ENCODE data around the gene PDGFD. TPM values are rescaled to one million over a fixed set of nuclear protein-coding genes. Genes with fewer than 3 reads are reported as not detected.

The PDGFD gene
- total and polyA plus RNA-seq, 2 donors (not counting 1 experiment from before 2014, with no cell fraction given) = 1.3 TPM

DNA sequence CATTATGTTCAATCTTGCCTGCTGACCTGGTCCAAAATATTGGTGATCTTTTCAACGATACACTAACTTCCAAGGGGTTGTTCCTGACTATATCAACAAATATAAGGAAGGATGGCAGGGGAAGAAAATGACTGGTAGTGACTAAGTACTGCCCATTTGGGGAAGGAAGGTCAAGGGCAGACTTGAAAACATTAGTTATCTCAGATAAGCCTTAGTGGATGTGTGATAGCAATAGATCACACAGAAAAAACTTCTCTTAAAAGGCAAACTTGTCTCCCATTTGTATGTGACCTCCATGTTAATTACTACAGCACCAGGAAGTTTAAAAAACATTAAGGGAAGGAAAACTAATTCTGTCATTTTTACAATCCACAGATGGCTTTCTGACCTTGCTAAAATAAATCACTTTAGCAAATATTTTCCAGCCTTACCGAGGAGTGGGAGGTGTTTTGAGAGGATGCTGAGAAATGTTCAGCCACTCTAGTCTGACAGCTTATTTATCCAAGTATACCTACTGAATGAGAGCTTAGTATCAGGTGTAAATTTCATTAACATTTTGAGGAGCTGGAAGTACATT lies 215.7 kb downstream of the PDGFD start:
- peak in 1 of 2 donors; percentile 42 for DNase-seq (ENCODE audit: low read depth in 2 of 2)

DNA sequence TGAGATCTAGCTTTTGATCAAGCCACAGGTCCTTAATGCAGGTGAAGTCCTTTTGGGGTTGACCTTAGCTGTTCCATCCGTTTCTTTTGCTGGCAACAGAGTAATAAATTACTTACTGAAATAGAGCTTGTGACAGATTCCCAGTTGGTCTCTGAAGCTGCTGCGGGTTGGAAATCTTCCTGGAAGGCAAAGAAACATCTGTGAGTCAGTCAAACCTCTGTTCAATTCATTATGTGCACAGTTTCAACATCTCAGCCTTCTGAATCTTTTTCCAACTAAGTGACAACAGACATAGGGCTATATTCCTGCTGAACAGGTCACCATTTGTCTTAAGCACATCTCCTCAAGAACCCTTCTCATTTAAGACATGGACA lies 216.4 kb downstream of the PDGFD start:
- Histone ChIP-seq H3K79me2 (ENCODE audit: control insufficient read depth, insufficient read depth, low read length) (no peaks in the 10 kb centered on the region), H4K20me1 (ENCODE audit: control insufficient read depth, extremely low read depth, insufficient read depth, low read length) (no peaks in the 10 kb centered on the region), H3K4me3 (replicated peaks in 1 of 4; ENCODE audit: control extremely low read depth in 1 of 4, insufficient read depth in 1 of 4, low read depth in 3 of 4, low read length in 4 of 4) (no peak overlapping the region), H3K27ac (ENCODE audit: insufficient read depth, low read length) (no peak overlapping the region), H3K9ac (ENCODE audit: insufficient read depth, low read length) (no peak overlapping the region), H3K9me3 (ENCODE audit: control insufficient read depth, insufficient read depth, low read depth, low read length) (no peaks in the 10 kb centered on the region), H3K4me1 (ENCODE audit: control insufficient read depth, extremely low read depth, insufficient read depth, low read length) (no peaks in the 10 kb centered on the region), H3K4me2 (ENCODE audit: extremely low read depth, insufficient read depth, low read length) (no peak overlapping the region), H2AFZ (ENCODE audit: low read length) (no peak overlapping the region), H3K27me3 (ENCODE audit: control insufficient read depth, insufficient read depth, low read length) (no peaks in the 10 kb centered on the region), H3K36me3 (ENCODE audit: control insufficient read depth, insufficient read depth, low read length) (no peaks in the 10 kb centered on the region)
- peak; percentile 62 to 87 for DNase-seq (ENCODE audit: low read depth in 2 of 2)
- TF ChIP-seq, protein P1, sequence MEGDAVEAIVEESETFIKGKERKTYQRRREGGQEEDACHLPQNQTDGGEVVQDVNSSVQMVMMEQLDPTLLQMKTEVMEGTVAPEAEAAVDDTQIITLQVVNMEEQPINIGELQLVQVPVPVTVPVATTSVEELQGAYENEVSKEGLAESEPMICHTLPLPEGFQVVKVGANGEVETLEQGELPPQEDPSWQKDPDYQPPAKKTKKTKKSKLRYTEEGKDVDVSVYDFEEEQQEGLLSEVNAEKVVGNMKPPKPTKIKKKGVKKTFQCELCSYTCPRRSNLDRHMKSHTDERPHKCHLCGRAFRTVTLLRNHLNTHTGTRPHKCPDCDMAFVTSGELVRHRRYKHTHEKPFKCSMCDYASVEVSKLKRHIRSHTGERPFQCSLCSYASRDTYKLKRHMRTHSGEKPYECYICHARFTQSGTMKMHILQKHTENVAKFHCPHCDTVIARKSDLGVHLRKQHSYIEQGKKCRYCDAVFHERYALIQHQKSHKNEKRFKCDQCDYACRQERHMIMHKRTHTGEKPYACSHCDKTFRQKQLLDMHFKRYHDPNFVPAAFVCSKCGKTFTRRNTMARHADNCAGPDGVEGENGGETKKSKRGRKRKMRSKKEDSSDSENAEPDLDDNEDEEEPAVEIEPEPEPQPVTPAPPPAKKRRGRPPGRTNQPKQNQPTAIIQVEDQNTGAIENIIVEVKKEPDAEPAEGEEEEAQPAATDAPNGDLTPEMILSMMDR (conservative IDR thresholded peaks at IDR 0.05 in 1 of 2, IDR thresholded peaks at IDR 0.05 in 1 of 2; ENCODE audit: low read depth in 1 of 2, low read length in 2 of 2) = no peak
- TF ChIP-seq EZH2 (IDR thresholded peaks at IDR 0.05; ENCODE audit: low read length, missing control alignments) = no peak

More for the DNA sequence above, 215.7 kb downstream of the PDGFD start:
- no peak overlapping the region for H3K9ac ChIP-seq (ENCODE audit: insufficient read depth, low read length)
- H3K4me1 ChIP-seq (ENCODE audit: control insufficient read depth, extremely low read depth, insufficient read depth, low read length) = no peaks in the 10 kb centered on the region
- no peaks in the 10 kb centered on the region for H3K27me3 ChIP-seq (ENCODE audit: control insufficient read depth, insufficient read depth, low read length)
- H3K4me2 ChIP-seq (ENCODE audit: extremely low read depth, insufficient read depth, low read length) = no peak overlapping the region
- no peak for TF ChIP-seq EZH2 (IDR thresholded peaks at IDR 0.05; ENCODE audit: low read length, missing control alignments)
- TF ChIP-seq, protein P1 (conservative IDR thresholded peaks at IDR 0.05 in 1 of 2, IDR thresholded peaks at IDR 0.05 in 1 of 2; ENCODE audit: low read depth in 1 of 2, low read length in 2 of 2) = no peak
- no peaks in the 10 kb centered on the region for H3K36me3 ChIP-seq (ENCODE audit: control insufficient read depth, insufficient read depth, low read length)
- no peak overlapping the region for H3K27ac ChIP-seq (ENCODE audit: insufficient read depth, low read length)
- H3K9me3 ChIP-seq (ENCODE audit: control insufficient read depth, insufficient read depth, low read depth, low read length) = no peaks in the 10 kb centered on the region
- no peak overlapping the region for H2AFZ ChIP-seq (ENCODE audit: low read length)
- H4K20me1 ChIP-seq (ENCODE audit: control insufficient read depth, extremely low read depth, insufficient read depth, low read length) = no peaks in the 10 kb centered on the region
- no peaks in the 10 kb centered on the region for H3K79me2 ChIP-seq (ENCODE audit: control insufficient read depth, insufficient read depth, low read length)
- no peak overlapping the region for H3K4me3 ChIP-seq (replicated peaks in 1 of 4; ENCODE audit: control extremely low read depth in 1 of 4, insufficient read depth in 1 of 4, low read depth in 3 of 4, low read length in 4 of 4)

DNA sequence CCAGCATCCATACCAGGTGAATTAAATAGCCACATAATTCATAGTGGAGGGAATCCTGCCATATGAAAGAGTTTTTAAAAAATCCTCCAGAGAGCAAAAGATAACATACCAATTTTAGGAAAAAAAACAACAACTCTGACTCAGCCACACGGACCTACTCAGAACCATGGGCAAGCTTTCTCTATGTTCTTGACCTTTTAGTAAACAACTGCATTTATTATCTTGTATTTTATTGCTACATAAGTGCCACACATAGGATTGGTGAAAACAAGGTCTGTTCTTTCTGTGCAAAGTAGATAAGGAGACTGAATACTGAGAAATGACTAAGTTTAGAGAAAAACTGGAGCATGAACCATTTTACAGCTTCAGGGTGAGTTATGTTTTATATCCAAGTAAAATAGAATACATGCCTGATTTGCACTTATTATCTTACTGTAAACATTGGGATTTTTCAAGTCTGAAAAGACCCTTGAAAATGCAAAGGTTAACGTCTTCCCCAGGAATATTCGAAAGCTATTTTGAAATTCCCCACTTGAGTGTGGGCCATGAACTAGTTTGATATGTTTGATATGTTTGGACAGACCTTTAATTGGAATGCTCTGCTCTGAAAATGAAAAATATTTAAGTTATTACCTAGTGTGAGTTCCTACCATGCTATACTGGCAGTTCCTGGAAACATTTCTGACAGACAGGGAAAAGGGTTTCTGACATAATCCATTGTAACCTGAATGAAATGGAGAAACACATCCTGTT lies 217.0 kb downstream of the PDGFD start:
- no peak overlapping the region for H3K4me2 ChIP-seq (ENCODE audit: extremely low read depth, insufficient read depth, low read length)
- H3K4me1 ChIP-seq (ENCODE audit: control insufficient read depth, extremely low read depth, insufficient read depth, low read length) = no peaks in the 10 kb centered on the region
- no peaks in the 10 kb centered on the region for H3K9me3 ChIP-seq (ENCODE audit: control insufficient read depth, insufficient read depth, low read depth, low read length)
- peak in 1 of 2 donors; percentile 12 for DNase-seq (ENCODE audit: low read depth in 2 of 2)
- no peak overlapping the region for H3K9ac ChIP-seq (ENCODE audit: insufficient read depth, low read length)
- no peak overlapping the region for H3K27ac ChIP-seq (ENCODE audit: insufficient read depth, low read length)
- no peaks in the 10 kb centered on the region for H3K36me3 ChIP-seq (ENCODE audit: control insufficient read depth, insufficient read depth, low read length)
- no peak for TF ChIP-seq EZH2 (IDR thresholded peaks at IDR 0.05; ENCODE audit: low read length, missing control alignments)
- TF ChIP-seq, protein P1 (conservative IDR thresholded peaks at IDR 0.05 in 1 of 2, IDR thresholded peaks at IDR 0.05 in 1 of 2; ENCODE audit: low read depth in 1 of 2, low read length in 2 of 2) = no peak
- H3K27me3 ChIP-seq (ENCODE audit: control insufficient read depth, insufficient read depth, low read length) = no peaks in the 10 kb centered on the region
- H4K20me1 ChIP-seq (ENCODE audit: control insufficient read depth, extremely low read depth, insufficient read depth, low read length) = no peaks in the 10 kb centered on the region
- H3K4me3 ChIP-seq (replicated peaks in 1 of 4; ENCODE audit: control extremely low read depth in 1 of 4, insufficient read depth in 1 of 4, low read depth in 3 of 4, low read length in 4 of 4) = no peak overlapping the region
- H2AFZ ChIP-seq (ENCODE audit: low read length) = no peak overlapping the region
- H3K79me2 ChIP-seq (ENCODE audit: control insufficient read depth, insufficient read depth, low read length) = no peaks in the 10 kb centered on the region
